Measurements from ENCODE around the gene ZNF827.

- TF ChIP-seq CTCF (IDR thresholded peaks at IDR 0.05; ENCODE audit: insufficient read depth, low read length, poor library complexity, severe bottlenecking) = no peak
- no peak for TF ChIP-seq EZH2phosphoT487 (conservative IDR thresholded peaks at IDR 0.05; ENCODE audit: low read length)
These were observed 69.8 kb downstream of the ZNF827 start for GRCh38 chr4:145868637-145869409.
